Measurements from ENCODE around the gene FAM13A.
"Not testable (repeated sequence)": the region's sequence is repeated elsewhere in the genome, so short reads cannot be mapped to it uniquely, and the experiment has no call there.

FAM13A gene

GRCh38 chr4:88892646-88893045 is 164.3 kb downstream of the FAM13A start:
- no peak for TF ChIP-seq CTCF (IDR thresholded peaks at IDR 0.05; ENCODE audit: low read depth, low read length)
- no peak overlapping the region for H3K4me3 ChIP-seq (ENCODE audit: low read depth, low read length)
- DNase-seq (ENCODE audit: low read depth, low spot score), result no peak
- in situ Hi-C loops (cut with HindIII; ENCODE audit: low sequenced_read_pairs), result no loop called here

- DNase-seq (ENCODE audit: low read depth, low spot score), result no peak
- no peak overlapping the region for H3K4me3 ChIP-seq (ENCODE audit: low read depth, low read length)
- TF ChIP-seq CTCF (IDR thresholded peaks at IDR 0.05; ENCODE audit: low read depth, low read length), result no peak
- in situ Hi-C loops (cut with HindIII; ENCODE audit: low sequenced_read_pairs), result no loop called here
Measured at GRCh38 chr4:88891636-88892035, 165.3 kb downstream of the FAM13A start.

- DNase-seq (ENCODE audit: low read depth, low spot score); in situ Hi-C loops (cut with HindIII; ENCODE audit: low sequenced_read_pairs); H3K4me3 ChIP-seq (ENCODE audit: low read depth, low read length): not testable (repeated sequence)
Measured at GRCh38 chr4:88887409-88887808, 169.6 kb downstream of the FAM13A start.

- H3K4me3 ChIP-seq (ENCODE audit: low read depth, low read length), result no peak overlapping the region
- TF ChIP-seq CTCF (IDR thresholded peaks at IDR 0.05; ENCODE audit: low read depth, low read length), result no peak
- in situ Hi-C loops (cut with HindIII; ENCODE audit: low sequenced_read_pairs), result no loop called here
- no peak for DNase-seq (ENCODE audit: low read depth, low spot score)
Measured at GRCh38 chr4:88881227-88881569, 175.8 kb downstream of the FAM13A start.

- DNase-seq (ENCODE audit: low read depth, low spot score), result no peak
- H3K4me3 ChIP-seq (ENCODE audit: low read depth, low read length), result no peak overlapping the region
- TF ChIP-seq CTCF (IDR thresholded peaks at IDR 0.05; ENCODE audit: low read depth, low read length), result no peak
- in situ Hi-C loops (cut with HindIII; ENCODE audit: low sequenced_read_pairs), result no loop called here
Measured at GRCh38 chr4:88880501-88881226, 176.3 kb downstream of the FAM13A start.

- no peak overlapping the region for H3K4me3 ChIP-seq (ENCODE audit: low read depth, low read length)
- in situ Hi-C loops (cut with HindIII; ENCODE audit: low sequenced_read_pairs), result no loop called here
- no peak for TF ChIP-seq CTCF (IDR thresholded peaks at IDR 0.05; ENCODE audit: low read depth, low read length)
- peak; percentile 50 for DNase-seq (ENCODE audit: low read depth, low spot score)
Measured at GRCh38 chr4:88879991-88880390, 177.0 kb downstream of the FAM13A start.

GRCh38 chr4:88878642-88879041 is 178.3 kb downstream of the FAM13A start:
- in situ Hi-C loops (cut with HindIII; ENCODE audit: low sequenced_read_pairs), result no loop called here
- no peak overlapping the region for H3K4me3 ChIP-seq (ENCODE audit: low read depth, low read length)
- no peak for TF ChIP-seq CTCF (IDR thresholded peaks at IDR 0.05; ENCODE audit: low read depth, low read length)
- no peak for DNase-seq (ENCODE audit: low read depth, low spot score)

Data from astrocyte of the spinal cord (primary cell).